ENCODE data around the gene AP5B1. TPM values are rescaled to one million over a fixed set of nuclear protein-coding genes. Genes with fewer than 3 reads are reported as not detected.

AP5B1 gene
- total and polyA plus RNA-seq, 8 donors, result 3.6 to 44.9 (median 12.4) TPM

GRCh38 chr11:65778901-65779668 lies 1.7 kb downstream of the AP5B1 start:
- Histone ChIP-seq H3K36me3 (peaks cover 21 to 31% (median 30%) of the 10 kb centered on the region in 4 donors), H3K27ac (peak overlapping the region in 4 of 5 donors; percentile 89 to 93 (median 90)), H3K27me3 (no peaks in the 10 kb centered on the region), H3K4me3 (peak overlapping the region; percentile 78 to 97 (median 96)), H3K9me3 (no peaks in the 10 kb centered on the region), H3K4me1 (peaks cover 30 to 63% (median 50%) of the 10 kb centered on the region in 4 donors)
- TF ChIP-seq POLR2AphosphoS5 (IDR thresholded peaks at IDR 0.05) (no peak), CTCF (IDR thresholded peaks at IDR 0.05) (no peak), POLR2A (IDR thresholded peaks at IDR 0.05) (no peak), EP300 (IDR thresholded peaks at IDR 0.05) (no peak)
- WGBS, 5 donors, result 88 to 95% (median 91%) methylated on average over 19 to 25 of the region's 25 CpGs
- intact Hi-C loops (cut with DNase I; ENCODE audit: low total_unique reads), result loop anchor here (5.0 kb wide), 1 partner anchor 33 kb away; no protein-coding TSS in a partner anchor
- DNase-seq, result peak in 1 of 2 donors; percentile 22

GRCh38 chr11:65778431-65778900 lies 2.3 kb downstream of the AP5B1 start:
- Histone ChIP-seq H3K4me1 (peaks cover 30 to 68% (median 51%) of the 10 kb centered on the region in 4 donors), H3K4me3 (peak overlapping the region in 2 of 4 donors; percentile 78 to 96)
- 93 to 97% (median 94%) methylated on average over 9 to 20 of the region's 20 CpGs for WGBS, 5 donors

GRCh38 chr11:65777821-65778361 lies 2.9 kb downstream of the AP5B1 start:
- WGBS, 5 donors, result 88 to 92% (median 90%) methylated on average over 13 to 23 of the region's 23 CpGs
- peaks cover 21 to 31% (median 30%) of the 10 kb centered on the region in 4 donors for H3K36me3 ChIP-seq
- no peaks in the 10 kb centered on the region for H3K27me3 ChIP-seq
- intact Hi-C loops (cut with DNase I; ENCODE audit: low total_unique reads), result loop anchor here (5.0 kb wide), 1 partner anchor 34 kb away; no protein-coding TSS in a partner anchor
- H3K9me3 ChIP-seq, result no peaks in the 10 kb centered on the region
- peak overlapping the region in 2 of 5 donors; percentile 72 to 84 for H3K27ac ChIP-seq
- peak in 1 of 2 donors; percentile 24 for DNase-seq
- TF ChIP-seq CTCF (IDR thresholded peaks at IDR 0.05) (no peak), EP300 (IDR thresholded peaks at IDR 0.05) (no peak), POLR2A (IDR thresholded peaks at IDR 0.05) (no peak), POLR2AphosphoS5 (IDR thresholded peaks at IDR 0.05) (no peak)
- H3K4me3 ChIP-seq, result peak overlapping the region in 2 of 4 donors; percentile 78 to 96
- peaks cover 30 to 74% (median 51%) of the 10 kb centered on the region in 4 donors for H3K4me1 ChIP-seq

More at GRCh38 chr11:65778431-65778900, 2.3 kb downstream of the AP5B1 start:
- H3K27ac ChIP-seq, result peak overlapping the region in 2 of 5 donors; percentile 72 to 84
- DNase-seq, result peak in 1 of 2 donors; percentile 22
- TF ChIP-seq POLR2A (IDR thresholded peaks at IDR 0.05) (no peak), CTCF (IDR thresholded peaks at IDR 0.05) (no peak)
- intact Hi-C loops (cut with DNase I; ENCODE audit: low total_unique reads), result loop anchor here (5.0 kb wide), 1 partner anchor 34 kb away; no protein-coding TSS in a partner anchor
- H3K27me3 ChIP-seq, result no peaks in the 10 kb centered on the region
- peaks cover 21 to 31% (median 30%) of the 10 kb centered on the region in 4 donors for H3K36me3 ChIP-seq
- H3K9me3 ChIP-seq, result no peaks in the 10 kb centered on the region

GRCh38 chr11:65777241-65777640 lies 3.5 kb downstream of the AP5B1 start:
- H3K27me3 ChIP-seq, result no peaks in the 10 kb centered on the region
- TF ChIP-seq POLR2A (IDR thresholded peaks at IDR 0.05), result no peak
- no peak for TF ChIP-seq EP300 (IDR thresholded peaks at IDR 0.05)
- TF ChIP-seq CTCF (IDR thresholded peaks at IDR 0.05), result no peak
- TF ChIP-seq POLR2AphosphoS5 (IDR thresholded peaks at IDR 0.05), result no peak
- H3K27ac ChIP-seq, result peak overlapping the region in 2 of 5 donors; percentile 72 to 84
- peaks cover 30 to 75% (median 52%) of the 10 kb centered on the region in 4 donors for H3K4me1 ChIP-seq
- peak overlapping the region in 2 of 4 donors; percentile 78 to 96 for H3K4me3 ChIP-seq
- WGBS, 5 donors, result 79 to 93% (median 83%) methylated on average over 8 of the region's 8 CpGs
- intact Hi-C loops (cut with DNase I; ENCODE audit: low total_unique reads), result loop anchor here (5.0 kb wide), 1 partner anchor 35 kb away; no protein-coding TSS in a partner anchor
- DNase-seq, result peak in 1 of 2 donors; percentile 21
- peaks cover 21 to 31% (median 30%) of the 10 kb centered on the region in 4 donors for H3K36me3 ChIP-seq
- H3K9me3 ChIP-seq, result no peaks in the 10 kb centered on the region
